ENCODE results near the gene VASP. TPM values are rescaled to one million over a fixed set of nuclear protein-coding genes. Genes with fewer than 3 reads are reported as not detected.

VASP gene
- total and polyA plus RNA-seq, 2 experiments from 2014 or later: 60.3 to 147 TPM

GRCh38 chr19:45457776-45458175 lies 49.5 kb upstream of the VASP start:
- H3K36me3 Mint-ChIP-seq (ENCODE audit: low read depth): no peaks in the 10 kb centered on the region
- H3K27ac Mint-ChIP-seq: no peak overlapping the region

More at GRCh38 chr19:45457776-45458175, 49.5 kb upstream of the VASP start:
- H3K4me1 ChIP-seq (ENCODE audit: insufficient read depth): peaks cover 4% of the 10 kb centered on the region; the same call in 1 of the 2 replicates
- no peak overlapping the region for H3K27ac ChIP-seq (ENCODE audit: low read depth)
- no peaks in the 10 kb centered on the region for H3K79me2 ChIP-seq (replicated peaks; ENCODE audit: insufficient read depth)
- DNase-seq (ENCODE audit: low spot score): no peak
- no peaks in the 10 kb centered on the region; the same call in 1 of the 2 replicates for H4K20me1 ChIP-seq (replicated peaks; ENCODE audit: insufficient read depth)
- no peak overlapping the region for H3K4me2 ChIP-seq
- H3K4me3 ChIP-seq: no peak overlapping the region
- ATAC-seq: no peak
- TF ChIP-seq POLR2AphosphoS5 (IDR thresholded peaks at IDR 0.05; ENCODE audit: low read depth) (no peak), REST (IDR thresholded peaks at IDR 0.05; ENCODE audit: unreplicated experiment) (no peak), CTCF (conservative IDR thresholded peaks at IDR 0.05; ENCODE audit: low read depth in 2 of 2) (no peak), JUNB (IDR thresholded peaks at IDR 0.05; ENCODE audit: unreplicated experiment) (no peak)
- no peaks in the 10 kb centered on the region for H3K36me3 ChIP-seq (ENCODE audit: insufficient read depth)
- Mint-ChIP-seq H3K27me3 (ENCODE audit: insufficient read depth, low read depth, poor library complexity) (peaks cover 12% of the 10 kb centered on the region), H3K4me1 (peaks cover 10% of the 10 kb centered on the region), H3K9me3 (no peaks in the 10 kb centered on the region; the same call in none of the 3 replicates), H3K4me3 (no peak overlapping the region)
- no peak overlapping the region for H2AFZ ChIP-seq
- H3K27me3 ChIP-seq (ENCODE audit: insufficient read depth): no peaks in the 10 kb centered on the region
- H3F3A ChIP-seq (replicated peaks; ENCODE audit: low read depth): 0 out of 2 replicates have a peak, but pooled peaks cover 6% of the 10 kb centered on the region
- no peaks in the 10 kb centered on the region for H3K9me2 ChIP-seq (ENCODE audit: insufficient read depth)

All from GM23338 (cell line).